ENCODE data around the gene ZNF804A. TPM values are rescaled to one million over a fixed set of nuclear protein-coding genes. Genes with fewer than 3 reads are reported as not detected.

The ZNF804A gene
- total RNA-seq: not detected
- long read RNA-seq: 0 reads

GRCh38 chr2:184598316-184599053 is at the start of gene ZNF804A:
Gene ZNF804A (plus strand): TSS chr2:184598529. CDS start chr2:184598960, 431 bp downstream.
- intact Hi-C loops (cut with DNase I): no loop called here
- ATAC-seq (ENCODE audit: poor library complexity) (peak; percentile 71), DNase-seq (peak; percentile 70)

- DNase-seq: no peak
- intact Hi-C loops (cut with DNase I): no loop called here
- ATAC-seq (ENCODE audit: poor library complexity): no peak
Observed at GRCh38 chr2:184549153-184549552, 49.2 kb upstream of the ZNF804A start.

- DNase-seq (no peak), ATAC-seq (ENCODE audit: poor library complexity) (no peak)
- intact Hi-C loops (cut with DNase I): no loop called here
Observed at GRCh38 chr2:184551626-184552025, 46.7 kb upstream of the ZNF804A start.

- no peak for DNase-seq
- intact Hi-C loops (cut with DNase I): no loop called here
Observed at GRCh38 chr2:184554736-184555135, 43.6 kb upstream of the ZNF804A start.

DNA sequence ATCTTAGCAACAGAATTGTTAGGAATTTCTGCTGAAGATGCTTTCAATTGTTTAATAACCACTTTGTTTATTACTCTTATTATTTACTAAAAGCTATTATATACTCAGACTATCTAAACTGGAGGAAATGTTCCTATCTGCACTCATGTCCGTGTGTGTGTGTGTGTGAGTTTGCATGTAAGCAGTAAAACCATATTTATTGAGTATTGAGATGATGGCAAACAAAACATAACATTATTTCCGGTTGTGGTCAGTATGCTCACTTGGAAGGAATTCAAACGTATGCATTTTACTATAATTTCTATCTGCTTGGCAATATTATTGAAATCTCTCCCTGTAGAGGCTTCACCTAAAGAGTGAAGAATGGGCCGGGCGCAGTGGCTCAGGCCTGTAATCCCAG is 43.0 kb upstream of the ZNF804A start:
- no peak for DNase-seq
- intact Hi-C loops (cut with DNase I): no loop called here
- no peak for ATAC-seq (ENCODE audit: poor library complexity)

More at GRCh38 chr2:184554736-184555135, 43.6 kb upstream of the ZNF804A start:
- no peak for ATAC-seq (ENCODE audit: poor library complexity)

- no peak for ATAC-seq (ENCODE audit: poor library complexity)
- intact Hi-C loops (cut with DNase I): no loop called here
Observed at GRCh38 chr2:184556639-184557038, 41.7 kb upstream of the ZNF804A start.

GRCh38 chr2:184558713-184559464 is 39.4 kb upstream of the ZNF804A start:
- intact Hi-C loops (cut with DNase I): no loop called here
- DNase-seq: no peak
- no peak for ATAC-seq (ENCODE audit: poor library complexity)

More at GRCh38 chr2:184556639-184557038, 41.7 kb upstream of the ZNF804A start:
- DNase-seq: no peak

GRCh38 chr2:184560603-184561002 is 37.7 kb upstream of the ZNF804A start:
- ATAC-seq (ENCODE audit: poor library complexity) (no peak), DNase-seq (no peak)
- intact Hi-C loops (cut with DNase I): no loop called here

DNA sequence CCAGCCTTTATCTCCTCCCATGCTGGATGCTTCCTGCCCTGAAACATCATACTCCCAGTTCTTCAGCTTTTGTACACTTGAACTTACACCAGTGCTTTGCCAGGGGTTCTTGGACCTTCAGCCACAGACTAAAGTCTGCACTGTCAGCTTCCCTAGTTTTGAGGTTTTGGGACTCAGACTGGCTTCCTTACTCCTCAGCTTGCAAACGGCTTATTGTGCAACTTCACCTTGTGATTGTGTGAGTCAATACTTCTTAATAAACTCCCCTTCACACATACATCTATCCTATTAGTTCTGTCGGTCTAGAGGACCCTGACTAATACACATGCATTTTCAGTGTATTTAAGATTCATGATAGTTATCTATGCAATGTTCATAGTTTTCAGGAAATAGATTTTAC is 35.8 kb upstream of the ZNF804A start:
- no peak for ATAC-seq (ENCODE audit: poor library complexity)
- no peak for DNase-seq
- intact Hi-C loops (cut with DNase I): no loop called here

GRCh38 chr2:184564092-184564491 is 34.2 kb upstream of the ZNF804A start:
- ATAC-seq (ENCODE audit: poor library complexity) (no peak), DNase-seq (no peak)
- intact Hi-C loops (cut with DNase I): no loop called here

DNA sequence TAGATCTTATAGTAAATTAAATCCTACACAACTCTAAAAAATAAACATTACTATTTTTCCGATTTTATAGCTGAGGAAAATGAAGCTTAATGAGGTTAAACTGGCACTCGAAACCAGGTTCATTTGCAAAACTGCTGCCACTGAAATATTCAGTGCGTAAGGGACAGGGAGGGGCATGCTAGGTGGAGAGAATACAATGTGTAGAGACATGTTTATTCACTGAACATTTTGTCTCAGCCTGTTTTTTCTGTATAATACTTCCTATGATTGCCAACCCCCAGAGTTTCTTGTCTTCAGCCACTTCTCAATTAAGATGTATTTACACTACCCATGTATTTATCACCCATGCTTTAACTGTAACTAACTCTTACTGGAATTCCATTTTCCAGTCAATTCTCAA is 31.6 kb upstream of the ZNF804A start:
- intact Hi-C loops (cut with DNase I): no loop called here
- ATAC-seq (ENCODE audit: poor library complexity) (no peak), DNase-seq (no peak)

- DNase-seq (no peak), ATAC-seq (ENCODE audit: poor library complexity) (no peak)
- intact Hi-C loops (cut with DNase I): no loop called here
Observed at GRCh38 chr2:184577056-184577455, 21.3 kb upstream of the ZNF804A start.

GRCh38 chr2:184577743-184578142 is 20.6 kb upstream of the ZNF804A start:
- DNase-seq (no peak), ATAC-seq (ENCODE audit: poor library complexity) (no peak)

DNA sequence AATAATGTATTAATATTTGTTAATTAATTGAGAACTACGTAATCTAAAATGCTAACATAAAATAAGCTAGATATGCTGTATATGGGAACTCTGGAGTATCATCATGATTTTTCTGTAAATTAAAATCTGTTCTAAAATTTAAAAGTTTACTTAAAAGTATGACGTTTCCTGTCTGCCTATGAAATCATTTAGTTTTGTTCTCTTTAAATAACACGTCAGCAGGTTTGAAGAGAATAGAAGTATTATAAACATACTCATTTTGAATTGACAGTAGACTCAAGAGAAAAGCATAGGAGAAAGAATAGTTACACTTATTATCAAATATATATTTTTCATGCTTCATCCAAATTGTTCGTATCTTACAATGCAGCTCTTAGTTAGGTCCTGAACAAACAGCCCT is 19.1 kb upstream of the ZNF804A start:
- DNase-seq (no peak), ATAC-seq (ENCODE audit: poor library complexity) (no peak)
- intact Hi-C loops (cut with DNase I): no loop called here

More at GRCh38 chr2:184577743-184578142, 20.6 kb upstream of the ZNF804A start:
- intact Hi-C loops (cut with DNase I): no loop called here

DNA sequence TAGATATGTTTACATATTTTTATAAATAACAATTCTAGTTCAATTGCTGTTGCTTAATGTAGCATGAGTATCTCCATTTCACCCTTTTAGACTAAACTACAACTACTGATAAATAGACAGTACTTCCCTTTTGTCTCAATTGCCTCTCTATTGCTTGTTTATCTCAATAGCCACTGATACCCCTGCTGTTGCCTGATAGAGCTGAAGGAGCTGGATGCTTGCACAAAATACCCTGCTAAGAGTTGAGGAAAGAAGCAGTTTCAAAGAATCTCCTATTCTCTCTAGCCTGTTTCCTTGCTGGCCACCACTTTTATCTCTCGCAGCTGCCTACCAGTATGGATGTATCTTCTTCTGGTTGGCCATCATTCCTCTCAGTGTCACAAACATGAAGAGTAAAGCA is 16.9 kb upstream of the ZNF804A start:
- intact Hi-C loops (cut with DNase I): no loop called here
- DNase-seq: no peak
- no peak for ATAC-seq (ENCODE audit: poor library complexity)

DNA sequence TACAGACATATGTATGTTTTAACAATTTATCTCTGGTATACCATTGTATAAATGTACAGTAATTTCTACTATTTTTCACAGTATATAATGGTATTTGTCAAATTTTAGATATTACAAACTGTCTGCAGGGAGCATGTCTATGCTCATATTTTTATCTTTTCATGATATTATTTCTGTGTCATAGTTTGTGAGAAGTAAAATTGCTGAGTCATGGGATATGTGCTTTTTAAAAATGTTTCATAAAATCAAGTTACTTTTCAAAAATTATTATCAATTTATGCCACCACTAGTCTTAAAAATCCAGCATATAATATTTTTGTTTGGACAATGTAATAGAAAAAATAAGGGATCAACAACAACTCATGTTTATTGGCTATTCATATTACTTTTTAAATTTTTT is 9.1 kb upstream of the ZNF804A start:
- DNase-seq (no peak), ATAC-seq (ENCODE audit: poor library complexity) (no peak)
- intact Hi-C loops (cut with DNase I): no loop called here

DNA sequence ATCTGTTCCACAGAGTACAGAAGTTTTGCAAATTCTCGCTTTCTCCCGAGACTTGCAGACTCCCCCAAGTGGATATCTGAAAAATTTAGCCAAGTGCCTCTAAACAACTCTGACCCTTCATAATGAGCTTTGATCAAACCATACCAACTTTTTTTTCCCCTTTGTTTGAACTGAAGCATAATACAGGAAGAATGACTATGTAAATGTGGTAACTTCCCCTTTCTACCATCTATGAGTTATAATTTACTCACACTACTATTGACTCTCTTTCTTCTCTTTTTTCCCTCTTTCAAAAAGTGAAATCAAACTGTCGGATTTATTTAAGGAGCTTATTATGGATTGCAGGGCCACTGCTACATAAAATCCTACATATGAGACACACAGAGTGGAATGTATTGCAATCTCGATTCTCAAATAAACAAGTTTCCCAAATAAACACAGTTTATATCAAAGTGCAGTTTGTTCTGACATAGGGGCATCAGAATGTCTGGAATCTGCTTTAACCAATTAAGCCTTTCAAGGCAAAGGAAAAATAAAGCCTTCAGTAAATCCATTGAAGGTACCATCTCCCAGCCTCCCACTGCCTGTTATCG is 1.4 kb upstream of the ZNF804A start:
- ATAC-seq (ENCODE audit: poor library complexity): peak; percentile 54
- DNase-seq: no peak
- intact Hi-C loops (cut with DNase I): no loop called here

DNA sequence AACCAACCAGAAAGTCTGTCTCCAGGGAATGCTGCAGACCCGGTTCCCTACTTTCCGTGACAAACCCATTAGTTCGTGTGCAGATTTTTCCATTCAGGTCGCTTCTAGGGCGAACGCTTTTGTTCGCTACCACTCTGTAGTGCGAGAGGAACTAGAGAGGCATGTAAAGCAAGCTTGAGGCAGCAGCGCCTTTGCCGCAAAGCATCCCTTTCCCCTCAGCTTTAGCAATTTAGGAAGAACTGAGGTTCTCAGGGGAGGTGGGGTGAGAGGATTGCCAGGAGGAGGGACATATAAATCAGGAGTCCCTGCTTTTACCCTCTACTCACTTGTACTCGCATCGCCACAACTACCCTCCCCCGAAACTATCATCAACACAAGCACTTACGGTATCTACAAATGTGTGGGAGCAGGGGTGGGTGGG is 748 bp upstream of the ZNF804A start:
- peak; percentile 56 for ATAC-seq (ENCODE audit: poor library complexity)
- intact Hi-C loops (cut with DNase I): no loop called here
- DNase-seq: peak; percentile 44

DNA sequence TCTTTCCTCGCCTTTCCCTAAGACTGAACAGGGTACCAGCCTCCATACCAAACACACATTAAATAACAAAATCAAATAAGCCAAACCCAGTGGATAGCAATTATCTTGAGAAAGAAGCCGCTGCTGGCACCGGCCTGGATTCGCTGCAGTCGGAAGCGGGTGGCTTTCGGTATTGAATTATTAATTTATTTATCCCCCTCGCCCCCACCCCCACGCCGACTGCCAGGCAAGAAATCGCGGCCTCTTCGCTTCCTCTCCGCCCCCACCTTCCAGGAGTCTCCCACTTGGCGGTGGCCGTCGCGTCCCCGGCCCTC is 370 bp upstream of the ZNF804A start:
- ATAC-seq (ENCODE audit: poor library complexity): no peak
- no peak for DNase-seq
- intact Hi-C loops (cut with DNase I): no loop called here
